HCT116 (cell line): Measurements from ENCODE around the gene LRRC7. TPM values are rescaled to one million over a fixed set of nuclear protein-coding genes. Genes with fewer than 3 reads are reported as not detected.

Source experiments
- ATAC-seq: fragments of 200-7000 bp; cut with Tn5 transposase; 2 replicates; pipeline ENCODE4 v1.9.1; 2020; ENCODE audit warnings: mild to moderate bottlenecking, moderate library complexity
- BruUV-seq: library from RNA; stranded (reverse); fragments of 400-500 nt; replicated peaks from 2 replicates; lab custom pipeline; 2021; lab: Mats Ljungman, UMichigan
- CTCF ChIA-PET: fragments of 300-600 bp; sonication (Branson Sonifier 250); formaldehyde crosslinking; loops from one replicate; lab custom pipeline; 2021; ENCODE audit warnings: antibody characterized with exemption; lab: Charles Lee
- POLR2A ChIA-PET: fragments of 300-600, 350-600 bp; sonication (Branson Sonifier 250); formaldehyde crosslinking; loops from one replicate; lab custom pipeline; 2021; ENCODE audit warnings: antibody characterized with exemption; lab: Charles Lee
- RAD21 ChIA-PET, 2 experiments: fragments of 300-600 bp; sonication (Branson Sonifier 250); formaldehyde crosslinking; loops; one replicate each; lab custom pipeline; 2023; ENCODE audit warnings: low total read pairs in 2 of 2; ENCODE audit not compliant: uncharacterized antibody in 2 of 2, unreplicated experiment in 2 of 2, low non-redundant PET in 1 of 2; lab: Charles Lee
- DNase-seq: peaks from one replicate; pipeline ENCODE4 v3.0.0-alpha.2; 2010; ENCODE audit warnings: low read depth, low spot score
- H2AFZ ChIP-seq: fragments of 200-600 bp; shearing (Covaris generic), sonication (generic); 2 replicates; pipeline ENCODE4 v1.6.1; 2017; ENCODE audit warnings: low read depth, mixed run types, mixed read lengths, antibody characterized with exemption, low read length; ENCODE audit not compliant: poor library complexity, severe bottlenecking
- H3K27ac ChIP-seq: 2 replicates; pipeline ENCODE4 v1.5.1; 2012; ENCODE audit warnings: low read depth, low read length
- H3K27me3 ChIP-seq: fragments of 200-600 bp; sonication (generic); 2 replicates; pipeline ENCODE4 v1.6.1; 2016; ENCODE audit warnings: mixed run types, low read length, mixed read lengths; ENCODE audit not compliant: insufficient read depth
- H3K36me3 ChIP-seq, 2 experiments: fragments of 200-500 bp in 1 of 2; fragments of 200-600 bp in 1 of 2; sonication (Bioruptor generic) in 1 of 2; sonication (generic) in 1 of 2; 2 replicates each; pipeline versions ENCODE4 v1.5.1 to v1.6.1; 2014 to 2016; ENCODE audit warnings: low read length in 2 of 2, inconsistent platforms in 1 of 2, mixed read lengths in 1 of 2, mixed run types in 1 of 2; ENCODE audit not compliant: insufficient read depth in 2 of 2, control insufficient read depth in 1 of 2
- H3K4me1 ChIP-seq, 2 experiments: fragments of 200-600 bp in 1 of 2; sonication (generic) in 1 of 2; 2 replicates each; pipeline versions ENCODE4 v1.5.1 to v1.6.1; 2012 to 2017; ENCODE audit warnings: low read length in 2 of 2, inconsistent platforms in 1 of 2, mild to moderate bottlenecking in 1 of 2, mixed read lengths in 1 of 2, mixed run types in 1 of 2, moderate library complexity in 1 of 2; ENCODE audit not compliant: insufficient read depth in 2 of 2, control insufficient read depth in 1 of 2
- H3K4me2 ChIP-seq: fragments of 200-600 bp; sonication (generic); 2 replicates; pipeline ENCODE4 v1.6.1; 2017; ENCODE audit warnings: mixed run types, low read length, mixed read lengths
- H3K4me3 ChIP-seq, 2 experiments: fragments of 200-600 bp in 1 of 2; sonication (generic) in 1 of 2; replicated peaks in 1 of 2; 2 replicates each; pipeline ENCODE4 v1.5.1; 2011 to 2016; ENCODE audit warnings: low read length in 2 of 2, control low read depth in 1 of 2, low read depth in 1 of 2, mild to moderate bottlenecking in 1 of 2, mixed read lengths in 1 of 2, mixed run types in 1 of 2
- H3K79me2 ChIP-seq: fragments of 200-600 bp; sonication (generic); 2 replicates; pipeline ENCODE4 v1.6.1; 2017; ENCODE audit warnings: mild to moderate bottlenecking, mixed run types, low read length, moderate library complexity, mixed read lengths; ENCODE audit not compliant: insufficient read depth
- H3K9ac ChIP-seq: fragments of 200-600 bp; sonication (generic); 2 replicates; pipeline ENCODE4 v1.6.1; 2016; ENCODE audit warnings: low read length, mixed read lengths
- H3K9me2 ChIP-seq: fragments of 200-600 bp; sonication (generic), shearing (Covaris generic); 2 replicates; pipeline ENCODE4 v1.6.1; 2017; ENCODE audit warnings: mixed run types, mild to moderate bottlenecking, moderate library complexity; ENCODE audit not compliant: insufficient read depth
- H3K9me3 ChIP-seq, 2 experiments: fragments of 200-500 bp in 1 of 2; fragments of 200-600 bp in 1 of 2; sonication (Bioruptor generic) in 1 of 2; sonication (generic) in 1 of 2; 2 replicates each; pipeline ENCODE4 v1.6.1; 2014 to 2017; ENCODE audit warnings: low read length in 2 of 2, mixed read lengths in 2 of 2, inconsistent platforms in 1 of 2, low read depth in 1 of 2, mild to moderate bottlenecking in 1 of 2, mixed run types in 1 of 2, moderate library complexity in 1 of 2; ENCODE audit not compliant: control insufficient read depth in 1 of 2, insufficient read depth in 1 of 2
- H4K20me1 ChIP-seq: fragments of 200-600 bp; sonication (generic), shearing (Covaris generic); 2 replicates; pipeline ENCODE4 v1.6.1; 2017; ENCODE audit warnings: mixed run types, mild to moderate bottlenecking, moderate library complexity; ENCODE audit not compliant: insufficient read depth
- CBX3 ChIP-seq: IDR thresholded peaks from 2 replicates; pipeline ENCODE4 v1.6.1; 2012; ENCODE audit warnings: low read depth
- CEBPB ChIP-seq: IDR thresholded peaks from 2 replicates; pipeline ENCODE4 v1.6.1; 2012; ENCODE audit warnings: low read depth
- CTCF ChIP-seq, 3 experiments: fragments of 200-600 bp in 1 of 3; sonication (generic) in 1 of 3; IDR thresholded peaks in 2 of 3; conservative IDR thresholded peaks in 1 of 3; 2 replicates each; pipeline ENCODE4 v1.5.1; 2012 to 2017; ENCODE audit warnings: low read depth in 2 of 3, low read length in 2 of 3, antibody characterized with exemption in 1 of 3, borderline replicate concordance in 1 of 3, control low read depth in 1 of 3, mild to moderate bottlenecking in 1 of 3, mixed read lengths in 1 of 3, mixed run types in 1 of 3, moderate library complexity in 1 of 3; ENCODE audit not compliant: insufficient read depth in 1 of 3
- EGR1 ChIP-seq: IDR thresholded peaks from 2 replicates; pipeline ENCODE4 v1.6.1; 2012; ENCODE audit warnings: low read depth
- EZH2 ChIP-seq: fragments of 200-600 bp; sonication (generic); IDR thresholded peaks from 2 replicates; pipeline ENCODE4 v1.6.1; 2017; ENCODE audit warnings: antibody characterized with exemption, mixed run types
- EZH2phosphoT487 ChIP-seq: fragments of 200-600 bp; IDR thresholded peaks from 2 replicates; pipeline ENCODE4 v1.6.1; 2018; ENCODE audit warnings: antibody characterized with exemption, borderline replicate concordance
- FOSL1 ChIP-seq: IDR thresholded peaks from 2 replicates; pipeline ENCODE4 v1.6.1; 2012; ENCODE audit warnings: low read depth
- MAX ChIP-seq: IDR thresholded peaks from 2 replicates; pipeline ENCODE4 v1.6.1; 2012
- RAD21 ChIP-seq: IDR thresholded peaks from 2 replicates; pipeline ENCODE4 v1.6.1; 2012; ENCODE audit warnings: low read depth, mild to moderate bottlenecking
- REST ChIP-seq: IDR thresholded peaks from 2 replicates; pipeline ENCODE4 v1.6.1; 2012; ENCODE audit warnings: low read depth
- SIN3A ChIP-seq: IDR thresholded peaks from 2 replicates; pipeline ENCODE4 v1.6.1; 2012; ENCODE audit warnings: low read depth
- SRF ChIP-seq: IDR thresholded peaks from 2 replicates; pipeline ENCODE4 v1.6.1; 2012; ENCODE audit warnings: low read depth
- TCF7L2 ChIP-seq: IDR thresholded peaks from 2 replicates; pipeline ENCODE4 v1.7.0; 2011; ENCODE audit warnings: borderline replicate concordance, inconsistent platforms; ENCODE audit not compliant: insufficient read depth, insufficient read length; ENCODE audit errors: extremely low read depth
- ZBTB33 ChIP-seq: IDR thresholded peaks from 2 replicates; pipeline ENCODE4 v1.6.1; 2011; ENCODE audit warnings: mild to moderate bottlenecking, low read length, moderate library complexity; ENCODE audit not compliant: insufficient replicate concordance; ENCODE audit errors: extremely low read depth
- ZFX ChIP-seq: fragments of 450-650 bp; IDR thresholded peaks from 2 replicates; pipeline ENCODE4 v1.6.1; 2017
- intact Hi-C: fragments of 100-400 bp; cut with micrococcal nuclease; formaldehyde crosslinking; loops from 2 replicates; pipeline ENCODE4 v1.10.0; 2022
- total RNA-seq: library from RNA; stranded (reverse); gene quantifications from one replicate; pipeline ENCODE4 v1.2.1, GENCODE V29; 2021; ENCODE audit not compliant: unreplicated experiment

LRRC7 gene
- total RNA-seq, 1 experiment from 2014 or later = not detected

GRCh38 chr1:69707103-69707502, 139.4 kb downstream of the LRRC7 start:
- Histone ChIP-seq H3K27ac (no peak overlapping the region), H2AFZ (no peak overlapping the region), H3K4me2 (no peak overlapping the region), H3K36me3 (no peaks in the 10 kb centered on the region), H4K20me1 (no peaks in the 10 kb centered on the region), H3K4me1 (no peaks in the 10 kb centered on the region), H3K9ac (no peak overlapping the region), H3K9me2 (no peaks in the 10 kb centered on the region), H3K27me3 (no peaks in the 10 kb centered on the region), H3K79me2 (no peaks in the 10 kb centered on the region), H3K4me3 (no peak overlapping the region), H3K9me3 (no peaks in the 10 kb centered on the region)
- BruUV-seq = no TSS peak
- ChIA-PET POLR2A (no interaction called here), RAD21 (no interaction called here), CTCF (no interaction called here)
- TF ChIP-seq FOSL1 = no peak
- no peak for TF ChIP-seq ZBTB33
- TF ChIP-seq CEBPB = no peak
- TF ChIP-seq EZH2phosphoT487 = no peak
- TF ChIP-seq RAD21 = no peak
- TF ChIP-seq CBX3 = no peak
- no peak for TF ChIP-seq SIN3A
- TF ChIP-seq MAX = no peak
- TF ChIP-seq EGR1 = no peak
- no peak for TF ChIP-seq REST
- no peak for TF ChIP-seq CTCF (IDR thresholded peaks at IDR 0.05 in 2 of 3, conservative IDR thresholded peaks at IDR 0.05 in 1 of 3; ENCODE audit: borderline replicate concordance in 1 of 3, insufficient read depth in 1 of 3, low read depth in 2 of 3, low read length in 2 of 3)
- TF ChIP-seq EZH2 = no peak
- TF ChIP-seq ZFX = no peak
- TF ChIP-seq TCF7L2 = no peak
- no peak for TF ChIP-seq SRF
- no peak for ATAC-seq
- intact Hi-C loops = no loop called here
- no peak for DNase-seq
